Epithelial cell of proximal tubule (primary cell): ENCODE results near the gene SPRR3. TPM values are rescaled to one million over a fixed set of nuclear protein-coding genes. Genes with fewer than 3 reads are reported as not detected.

Experiments
- DNase-seq: peaks from one replicate; pipeline ENCODE4 v3.0.0-alpha.2; 2011; ENCODE audit warnings: low read depth
- H3K4me3 ChIP-seq: 2 replicates; pipeline ENCODE4 v1.5.1; 2011; ENCODE audit warnings: low read depth, mild to moderate bottlenecking, low read length
- CTCF ChIP-seq: conservative IDR thresholded peaks from 2 replicates; pipeline ENCODE4 v1.5.1; 2012; ENCODE audit warnings: low read depth, mild to moderate bottlenecking, low read length
- total RNA-seq: library from RNA; depleted of rRNA; stranded (reverse); fragments of >200 nt; gene quantifications from 2 replicates; pipeline ENCODE4 v1.2.3, GENCODE V29; 2015

SPRR3 gene
- total RNA-seq, 1 donor from 2014 or later: not detected

- H3K4me3 ChIP-seq: no peak overlapping the region
- no peak for DNase-seq
- no peak for TF ChIP-seq CTCF
Observed at GRCh38 chr1:153035211-153035610, 33.7 kb downstream of the SPRR3 start.

- no peak within 1 kb of the TSS for H3K4me3 ChIP-seq
- TF ChIP-seq CTCF: no peak
- DNase-seq: no peak
Observed at GRCh38 chr1:153040950-153041631, 39.5 kb downstream of the SPRR3 start, which contains the start of gene SPRR2D. SPRR2D (minus strand) TSS chr1:153041120; CDS start chr1:153040346, 774 bp downstream.

GRCh38 chr1:153049211-153049610 is 47.7 kb downstream of the SPRR3 start:
- no peak for TF ChIP-seq CTCF
- DNase-seq: no peak
- H3K4me3 ChIP-seq: no peak overlapping the region

Other genes with a start within 250 kb of the SPRR3 start
- gene KPRP, start 243.7 kb upstream of the SPRR3 start, total RNA-seq: not detected in 2 replicates
- not detected in 2 replicates for gene LCE1F, start 226.6 kb upstream of the SPRR3 start, total RNA-seq
- not detected in 2 replicates for gene LCE1E, start 215.5 kb upstream of the SPRR3 start, total RNA-seq
- not detected in 2 replicates for gene LCE1D, start 205.0 kb upstream of the SPRR3 start, total RNA-seq
- gene LCE1C, start 195.1 kb upstream of the SPRR3 start, total RNA-seq: not detected in 2 replicates
- gene LCE1B, start 189.8 kb upstream of the SPRR3 start, total RNA-seq: not detected in 2 replicates
- gene LCE1A, start 174.3 kb upstream of the SPRR3 start, total RNA-seq: not detected in 2 replicates
- gene LCE6A, start 158.9 kb upstream of the SPRR3 start, total RNA-seq: not detected in 2 replicates
- not detected in 2 replicates for gene LCE7A, start 141.8 kb upstream of the SPRR3 start, total RNA-seq
- gene SMCP, start 123.4 kb upstream of the SPRR3 start, total RNA-seq: not detected in 2 replicates
- 0.35 and 2.1 TPM in 2 replicates for gene IVL, start 93.2 kb upstream of the SPRR3 start, total RNA-seq
- gene SPRR5, start 54.5 kb upstream of the SPRR3 start, total RNA-seq: not detected in 2 replicates
- not detected in 2 replicates for gene SPRR4, start 31.1 kb upstream of the SPRR3 start, total RNA-seq
- not detected in 2 replicates for gene SPRR1A, start 17.7 kb upstream of the SPRR3 start, total RNA-seq
- 0.75 TPM in 1 of 2 replicates, not detected in the other for gene SPRR1B, start 29.5 kb downstream of the SPRR3 start, total RNA-seq
- gene SPRR2D, start 39.4 kb downstream of the SPRR3 start, total RNA-seq: not detected in 2 replicates
- gene SPRR2A, start 55.8 kb downstream of the SPRR3 start, total RNA-seq: 0.92 and 1.8 TPM in 2 replicates
- gene SPRR2B, start 69.9 kb downstream of the SPRR3 start, total RNA-seq: not detected in 2 replicates
- gene SPRR2E, start 92.8 kb downstream of the SPRR3 start, total RNA-seq: not detected in 2 replicates
- gene SPRR2F, start 111.8 kb downstream of the SPRR3 start, total RNA-seq: not detected in 2 replicates
- not detected in 2 replicates for gene SPRR2G, start 149.1 kb downstream of the SPRR3 start, total RNA-seq
- gene LELP1, start 201.7 kb downstream of the SPRR3 start, total RNA-seq: not detected in 2 replicates
- 0.72 TPM in 1 of 2 replicates, not detected in the other for gene PRR9, start 215.8 kb downstream of the SPRR3 start, total RNA-seq